ENCODE results near the gene GLIS1. TPM values are rescaled to one million over a fixed set of nuclear protein-coding genes. Genes with fewer than 3 reads are reported as not detected.

Gene GLIS1
- total RNA-seq, 1 experiment from 2014 or later: 0.39 TPM

GRCh38 chr1:53633073-53633704, 105.8 kb downstream of the GLIS1 start:
- H3K27me3 ChIP-seq (ENCODE audit: insufficient read depth, low read length): no peaks in the 10 kb centered on the region; the same call in none of the 2 replicates
- no peak overlapping the region for H3K4me3 ChIP-seq (replicated peaks in 1 of 2; ENCODE audit: low read depth in 1 of 2, low read length in 2 of 2)
- H3K79me2 ChIP-seq (ENCODE audit: insufficient read depth, low read length): no peaks in the 10 kb centered on the region
- no peaks in the 10 kb centered on the region for H3K4me1 ChIP-seq (ENCODE audit: control insufficient read depth in 1 of 2, insufficient read depth in 2 of 2, low read length in 2 of 2)
- H4K20me1 ChIP-seq (ENCODE audit: insufficient read depth): no peaks in the 10 kb centered on the region
- RAD21 ChIA-PET (ENCODE audit: low non-redundant PET in 1 of 2, low total read pairs in 2 of 2, uncharacterized antibody in 2 of 2, unreplicated experiment in 2 of 2): no interaction called here
- ATAC-seq (no peak), DNase-seq (ENCODE audit: low read depth, low spot score) (no peak)
- CTCF ChIA-PET: no interaction called here
- no peak overlapping the region for H3K9ac ChIP-seq (ENCODE audit: low read length)
- no peaks in the 10 kb centered on the region for H3K9me2 ChIP-seq (ENCODE audit: insufficient read depth)
- no TSS peak for BruUV-seq (replicated peaks)
- H3K9me3 ChIP-seq (ENCODE audit: control insufficient read depth in 1 of 2, insufficient read depth in 1 of 2, low read depth in 1 of 2, low read length in 2 of 2): no peaks in the 10 kb centered on the region
- no peaks in the 10 kb centered on the region for H3K36me3 ChIP-seq (ENCODE audit: control insufficient read depth in 1 of 2, insufficient read depth in 2 of 2, low read length in 2 of 2)
- H2AFZ ChIP-seq (ENCODE audit: low read depth, low read length, poor library complexity, severe bottlenecking): no peak overlapping the region
- intact Hi-C loops (cut with micrococcal nuclease): no loop called here
- H3K4me2 ChIP-seq (ENCODE audit: low read length): no peak overlapping the region
- H3K27ac ChIP-seq (ENCODE audit: low read depth, low read length): no peak overlapping the region
- TF ChIP-seq EZH2 (IDR thresholded peaks at IDR 0.05) (no peak), SIN3A (IDR thresholded peaks at IDR 0.05; ENCODE audit: low read depth) (no peak), TCF7L2 (IDR thresholded peaks at IDR 0.05; ENCODE audit: borderline replicate concordance, extremely low read depth, insufficient read depth, insufficient read length) (no peak), SP1 (IDR thresholded peaks at IDR 0.05; ENCODE audit: low read depth) (no peak), ZFX (IDR thresholded peaks at IDR 0.05) (no peak), RAD21 (IDR thresholded peaks at IDR 0.05; ENCODE audit: low read depth) (no peak), YY1 (IDR thresholded peaks at IDR 0.05; ENCODE audit: extremely low read depth, insufficient replicate concordance, low read depth, low read length) (no peak), ATF3 (IDR thresholded peaks at IDR 0.05) (no peak), FOSL1 (IDR thresholded peaks at IDR 0.05; ENCODE audit: low read depth) (no peak), ZNF274 (IDR thresholded peaks at IDR 0.05; ENCODE audit: low read depth, low read length) (no peak), POLR2AphosphoS5 (IDR thresholded peaks at IDR 0.05; ENCODE audit: low read depth, low read length) (no peak), ZBTB33 (IDR thresholded peaks at IDR 0.05; ENCODE audit: extremely low read depth, insufficient replicate concordance, low read length) (no peak), CTCF (IDR thresholded peaks at IDR 0.05 in 2 of 3, conservative IDR thresholded peaks at IDR 0.05 in 1 of 3; ENCODE audit: borderline replicate concordance in 1 of 3, insufficient read depth in 1 of 3, low read depth in 2 of 3, low read length in 2 of 3) (no peak), REST (IDR thresholded peaks at IDR 0.05; ENCODE audit: low read depth) (no peak)
- POLR2A ChIA-PET: no interaction called here
